Kidney epithelial cell (primary cell): ENCODE results near the gene KCTD8. TPM values are rescaled to one million over a fixed set of nuclear protein-coding genes. Genes with fewer than 3 reads are reported as not detected.

ENCODE experiments used
- DNase-seq: peaks from one replicate; pipeline ENCODE4 v3.0.0-alpha.2; 2010; ENCODE audit warnings: low read depth
- H3K27me3 ChIP-seq: 2 replicates; pipeline ENCODE4 v1.6.0; 2011; ENCODE audit warnings: low read length; ENCODE audit not compliant: control insufficient read depth, insufficient read depth
- H3K36me3 ChIP-seq: 2 replicates; pipeline ENCODE4 v1.5.1; 2011; ENCODE audit warnings: low read length; ENCODE audit not compliant: control insufficient read depth, insufficient read depth
- H3K4me3 ChIP-seq: 2 replicates; pipeline ENCODE4 v1.5.1; 2011; ENCODE audit warnings: low read depth, mild to moderate bottlenecking, control low read depth, low read length
- CTCF ChIP-seq: IDR thresholded peaks from 2 replicates; pipeline ENCODE4 v1.5.1; 2011; ENCODE audit warnings: mild to moderate bottlenecking, moderate library complexity, low read length, control low read depth, inconsistent platforms; ENCODE audit not compliant: insufficient read depth, poor library complexity, severe bottlenecking
- total RNA-seq: library from RNA; depleted of rRNA; stranded (reverse); fragments of >200 nt; gene quantifications from 2 replicates; pipeline ENCODE4 v1.2.3, GENCODE V29; 2015

KCTD8 gene
- total RNA-seq, 1 donor from 2014 or later, result 4.8 TPM

- H3K4me3 ChIP-seq, result no peak overlapping the region
- no peak for TF ChIP-seq CTCF
- H3K27me3 ChIP-seq, result no peaks in the 10 kb centered on the region
- no peaks in the 10 kb centered on the region for H3K36me3 ChIP-seq
- DNase-seq, result no peak
Observed at GRCh38 chr4:44160776-44161367, 287.7 kb downstream of the KCTD8 start.

GRCh38 chr4:44159991-44160390 is 288.6 kb downstream of the KCTD8 start:
- Histone ChIP-seq H3K36me3 (no peaks in the 10 kb centered on the region), H3K27me3 (no peaks in the 10 kb centered on the region), H3K4me3 (no peak overlapping the region)
- TF ChIP-seq CTCF, result no peak
- no peak for DNase-seq

- H3K4me3 ChIP-seq, result no peak overlapping the region
- no peaks in the 10 kb centered on the region for H3K27me3 ChIP-seq
- no peak for DNase-seq
- TF ChIP-seq CTCF, result no peak
- H3K36me3 ChIP-seq, result no peaks in the 10 kb centered on the region
Observed at GRCh38 chr4:44157611-44158277, 290.9 kb downstream of the KCTD8 start.

- H3K36me3 ChIP-seq, result no peaks in the 10 kb centered on the region
- no peak overlapping the region for H3K4me3 ChIP-seq
- no peak for DNase-seq
- TF ChIP-seq CTCF, result no peak
- H3K27me3 ChIP-seq, result no peaks in the 10 kb centered on the region
Observed at GRCh38 chr4:44150091-44150576, 298.5 kb downstream of the KCTD8 start.

- no peaks in the 10 kb centered on the region for H3K27me3 ChIP-seq
- no peak for DNase-seq
- no peaks in the 10 kb centered on the region for H3K36me3 ChIP-seq
- TF ChIP-seq CTCF, result no peak
- H3K4me3 ChIP-seq, result no peak overlapping the region
Observed at GRCh38 chr4:44149282-44149681, 299.3 kb downstream of the KCTD8 start.
